ENCODE results near the gene RNPEP. TPM values are rescaled to one million over a fixed set of nuclear protein-coding genes. Genes with fewer than 3 reads are reported as not detected.

RNPEP gene
- total and polyA plus RNA-seq, 2 of the 8 experiments (the other 6 are each of a cell fraction or from before 2014, with no cell fraction given): 34.1 to 51.1 TPM

GRCh38 chr1:202029727-202030126 lies 47.3 kb downstream of the RNPEP start:
- Histone ChIP-seq H3K4ac (replicated peaks; ENCODE audit: insufficient read length, low read depth, low read length) (no peak overlapping the region), H3K79me1 (ENCODE audit: low read depth, low read length) (no peaks in the 10 kb centered on the region), H3K4me1 (replicated peaks in 1 of 4; ENCODE audit: control insufficient read depth in 3 of 4, insufficient read depth in 4 of 4, low read length in 3 of 4) (peaks cover 0 to 5% (median under 1%) of the 10 kb centered on the region in 4 experiments; a peak in 3 of 7 replicates), H3K79me2 (ENCODE audit: control insufficient read depth in 1 of 2, insufficient read depth in 2 of 2, low read length in 2 of 2) (no peaks in the 10 kb centered on the region), H3K14ac (ENCODE audit: insufficient read length) (no peak overlapping the region), H2BK15ac (ENCODE audit: low read length) (no peak overlapping the region), H2BK12ac (ENCODE audit: low read depth, low read length) (no peak overlapping the region), H2BK5ac (ENCODE audit: low read depth, low read length) (no peak overlapping the region), H3K27ac (ENCODE audit: low read depth, low read length) (no peak overlapping the region), H4K91ac (replicated peaks; ENCODE audit: insufficient read length, low read length) (no peak overlapping the region), H3K4me2 (ENCODE audit: insufficient read depth in 1 of 2, low read depth in 2 of 2, low read length in 2 of 2) (no peak overlapping the region), H3K23ac (ENCODE audit: insufficient read length) (no peak overlapping the region), H3K18ac (ENCODE audit: extremely low read depth, low read length) (no peak overlapping the region), H2BK20ac (ENCODE audit: low read length) (no peak overlapping the region), H2AFZ (ENCODE audit: low read length) (no peak overlapping the region; the same call in 1 of the 2 replicates), H2BK120ac (replicated peaks; ENCODE audit: low read depth, low read length) (no peak overlapping the region), H4K5ac (ENCODE audit: insufficient read length, low read depth, low read length) (no peak overlapping the region), H3K4me3 (ENCODE audit: extremely low read depth in 1 of 4, insufficient read depth in 2 of 4, low read depth in 3 of 4, low read length in 4 of 4) (no peak overlapping the region), H4K8ac (ENCODE audit: extremely low read depth, insufficient read depth, low read length) (no peak overlapping the region), H4K20me1 (replicated peaks in 1 of 2; ENCODE audit: control insufficient read depth in 1 of 2, insufficient read depth in 2 of 2, low read length in 2 of 2) (no peaks in the 10 kb centered on the region), H3K36me3 (ENCODE audit: control insufficient read depth in 2 of 4, insufficient read depth in 4 of 4, low read length in 3 of 4) (no peaks in the 10 kb centered on the region), H3K56ac (replicated peaks; ENCODE audit: insufficient read length, low read depth, low read length) (no peak overlapping the region), H3K9me3 (ENCODE audit: insufficient read depth in 2 of 2, low read depth in 1 of 2, low read length in 1 of 2) (no peaks in the 10 kb centered on the region), H2AK5ac (ENCODE audit: low read depth, low read length) (no peak overlapping the region), H3K27me3 (replicated peaks in 1 of 4; ENCODE audit: control insufficient read depth in 3 of 4, extremely low read depth in 1 of 4, insufficient read depth in 3 of 4, low read length in 3 of 4) (no peaks in the 10 kb centered on the region), H3K9ac (replicated peaks in 1 of 4; ENCODE audit: extremely low read depth in 1 of 4, low read depth in 3 of 4, low read length in 3 of 4) (no peak overlapping the region), H3K23me2 (ENCODE audit: low read depth, low read length) (no peaks in the 10 kb centered on the region)
- DNase-seq (ENCODE audit: low read depth in 1 of 2, low spot score in 2 of 2) (no peak), FAIRE-seq (no peak)
- ChIA-PET CTCF (ENCODE audit: partially characterized antibody) (interaction anchor here (1.0 to 1.8 kb wide), 4 partner anchors 12 to 90 kb away, joined by 3 to 6 read pairs (median 4); partner anchors contain the start of gene ELF3), POLR2A (ENCODE audit: partially characterized antibody) (interaction anchor here (0.5 to 4.1 kb wide), 2 partner anchors 8 to 19 kb away, joined by 3 to 26 read pairs; partner anchors contain the start of gene ELF3)
- 94% methylated on average over 2 of the region's 2 CpGs; no CpG with 5 or more reads in 1 of the 2 experiments for WGBS, 2 experiments (ENCODE audit: extremely low coverage in 1 of 2, insufficient coverage in 1 of 2, insufficient read length in 1 of 2, insufficient replicate concordance in 2 of 2, low coverage in 1 of 2, low lambda C conversion rate in 2 of 2, missing lambda C conversion rate in 1 of 2)
- TF ChIP-seq MAX (IDR thresholded peaks at IDR 0.05) (no peak), SP4 (IDR thresholded peaks at IDR 0.05; ENCODE audit: low read length) (no peak), TBP (IDR thresholded peaks at IDR 0.05; ENCODE audit: low read depth, low read length) (no peak), CTBP2 (IDR thresholded peaks at IDR 0.05; ENCODE audit: borderline replicate concordance, insufficient read depth, insufficient read length, low read length) (no peak), CTCF (IDR thresholded peaks at IDR 0.05; ENCODE audit: control extremely low read depth in 1 of 3, insufficient read depth in 1 of 3, low read depth in 1 of 3, low read length in 3 of 3) (no peak), ASH2L (IDR thresholded peaks at IDR 0.05; ENCODE audit: low read length) (no peak), CBX8 (IDR thresholded peaks at IDR 0.05; ENCODE audit: borderline replicate concordance, low read depth, low read length) (no peak), TCF12 (IDR thresholded peaks at IDR 0.05; ENCODE audit: low read depth, low read length) (no peak), HDAC6 (IDR thresholded peaks at IDR 0.05; ENCODE audit: low read depth, low read length) (no peak), NRF1 (IDR thresholded peaks at IDR 0.05; ENCODE audit: low read depth, low read length) (no peak), RFX5 (IDR thresholded peaks at IDR 0.05; ENCODE audit: borderline replicate concordance, low read depth, low read length) (no peak), KDM4A (IDR thresholded peaks at IDR 0.05; ENCODE audit: low read depth, low read length, severe bottlenecking) (no peak)
